Measurements from ENCODE around the gene ATCAY.

ATCAY gene

DNA sequence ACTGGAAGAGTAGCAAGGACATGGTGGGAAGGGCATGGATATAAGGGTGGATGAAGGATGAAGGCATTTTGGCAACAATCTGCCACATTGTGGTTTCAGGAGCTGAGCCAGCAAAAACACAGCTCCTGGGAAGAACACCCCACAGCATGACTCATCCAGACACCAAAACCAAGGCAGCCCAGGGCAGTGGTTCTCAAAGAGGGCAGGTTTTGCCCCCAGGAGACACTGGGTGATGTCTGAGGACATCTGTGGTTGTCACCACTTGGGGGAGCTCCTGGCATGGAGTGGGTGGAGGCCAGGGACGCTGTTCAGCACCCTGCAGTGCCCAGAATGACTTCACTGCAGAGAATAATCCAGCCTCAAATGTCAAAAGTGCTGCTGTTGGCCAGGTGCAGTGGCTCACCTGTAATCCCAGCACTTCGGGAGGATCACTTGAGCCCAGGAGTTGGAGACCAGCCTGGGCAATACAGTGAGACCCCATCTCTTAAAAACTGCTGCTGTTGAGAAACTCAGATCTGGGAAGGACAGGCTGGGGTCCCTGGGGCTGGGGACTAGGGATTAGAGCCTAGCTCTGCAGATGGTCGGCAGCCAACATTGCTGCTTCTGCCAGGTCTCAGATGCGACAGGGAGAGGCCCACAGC is 27.8 kb upstream of the ATCAY start:
- TF ChIP-seq, protein P1, sequence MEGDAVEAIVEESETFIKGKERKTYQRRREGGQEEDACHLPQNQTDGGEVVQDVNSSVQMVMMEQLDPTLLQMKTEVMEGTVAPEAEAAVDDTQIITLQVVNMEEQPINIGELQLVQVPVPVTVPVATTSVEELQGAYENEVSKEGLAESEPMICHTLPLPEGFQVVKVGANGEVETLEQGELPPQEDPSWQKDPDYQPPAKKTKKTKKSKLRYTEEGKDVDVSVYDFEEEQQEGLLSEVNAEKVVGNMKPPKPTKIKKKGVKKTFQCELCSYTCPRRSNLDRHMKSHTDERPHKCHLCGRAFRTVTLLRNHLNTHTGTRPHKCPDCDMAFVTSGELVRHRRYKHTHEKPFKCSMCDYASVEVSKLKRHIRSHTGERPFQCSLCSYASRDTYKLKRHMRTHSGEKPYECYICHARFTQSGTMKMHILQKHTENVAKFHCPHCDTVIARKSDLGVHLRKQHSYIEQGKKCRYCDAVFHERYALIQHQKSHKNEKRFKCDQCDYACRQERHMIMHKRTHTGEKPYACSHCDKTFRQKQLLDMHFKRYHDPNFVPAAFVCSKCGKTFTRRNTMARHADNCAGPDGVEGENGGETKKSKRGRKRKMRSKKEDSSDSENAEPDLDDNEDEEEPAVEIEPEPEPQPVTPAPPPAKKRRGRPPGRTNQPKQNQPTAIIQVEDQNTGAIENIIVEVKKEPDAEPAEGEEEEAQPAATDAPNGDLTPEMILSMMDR (IDR thresholded peaks at IDR 0.05; ENCODE audit: low read depth, low read length): peak; percentile 33
- in situ Hi-C loops (cut with HindIII; ENCODE audit: low sequenced_read_pairs): no loop called here
- H3K4me3 ChIP-seq (ENCODE audit: low read depth, low read length): no peak overlapping the region
- peak; percentile 81 for DNase-seq (ENCODE audit: low read depth, low spot score)

DNA sequence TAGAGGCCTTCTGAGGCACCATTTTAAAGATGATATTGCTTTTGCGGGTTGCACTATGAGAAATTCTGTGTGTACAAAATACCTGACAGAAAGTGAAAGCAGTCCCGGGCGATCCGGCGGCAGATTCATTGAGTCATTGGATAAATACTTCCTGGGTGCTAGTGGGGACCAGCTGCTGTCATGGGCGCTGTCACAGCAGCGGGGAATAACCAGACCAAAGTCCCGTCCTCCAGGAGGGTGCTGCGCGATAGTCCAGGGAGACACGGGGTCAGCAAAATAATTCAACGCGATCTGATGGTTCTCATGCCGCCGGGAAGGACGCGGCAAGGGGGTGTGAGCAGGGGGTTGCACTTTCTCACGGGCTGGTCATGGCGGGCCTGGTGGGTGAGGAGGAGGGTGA is 25.2 kb upstream of the ATCAY start:
- TF ChIP-seq, protein P1 (IDR thresholded peaks at IDR 0.05; ENCODE audit: low read depth, low read length): no peak
- no peak for DNase-seq (ENCODE audit: low read depth, low spot score)
- in situ Hi-C loops (cut with HindIII; ENCODE audit: low sequenced_read_pairs): no loop called here
- no peak overlapping the region for H3K4me3 ChIP-seq (ENCODE audit: low read depth, low read length)

DNA sequence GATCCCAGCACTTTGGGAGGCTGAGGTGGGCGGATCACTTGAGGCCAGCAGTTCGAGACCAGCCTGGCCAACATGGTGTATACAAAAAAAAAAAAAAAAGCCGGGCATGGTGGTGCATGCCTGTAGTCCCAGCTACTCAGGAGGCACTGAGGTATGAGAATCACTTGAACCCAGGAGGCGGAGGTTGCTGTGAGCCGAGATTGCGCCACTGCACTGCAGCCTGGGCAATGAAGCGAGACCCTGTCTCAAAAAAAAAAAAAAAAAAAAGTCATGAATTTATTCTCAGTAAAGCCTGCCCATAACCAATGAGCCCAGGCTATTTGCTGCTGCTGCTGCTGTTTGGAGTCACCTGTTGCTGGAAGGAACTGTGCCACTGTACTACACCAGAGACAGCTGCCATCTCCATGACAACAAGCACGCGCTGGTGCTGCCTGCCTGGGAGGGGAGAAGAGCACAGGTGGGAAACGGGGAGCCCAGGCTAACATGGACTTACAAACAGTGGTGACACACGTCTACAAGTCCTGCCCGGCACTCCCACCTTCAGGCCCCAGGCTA is 23.0 kb upstream of the ATCAY start:
- in situ Hi-C loops (cut with HindIII; ENCODE audit: low sequenced_read_pairs): no loop called here
- no peak overlapping the region for H3K4me3 ChIP-seq (ENCODE audit: low read depth, low read length)
- no peak for DNase-seq (ENCODE audit: low read depth, low spot score)
- TF ChIP-seq, protein P1 (IDR thresholded peaks at IDR 0.05; ENCODE audit: low read depth, low read length): no peak

DNA sequence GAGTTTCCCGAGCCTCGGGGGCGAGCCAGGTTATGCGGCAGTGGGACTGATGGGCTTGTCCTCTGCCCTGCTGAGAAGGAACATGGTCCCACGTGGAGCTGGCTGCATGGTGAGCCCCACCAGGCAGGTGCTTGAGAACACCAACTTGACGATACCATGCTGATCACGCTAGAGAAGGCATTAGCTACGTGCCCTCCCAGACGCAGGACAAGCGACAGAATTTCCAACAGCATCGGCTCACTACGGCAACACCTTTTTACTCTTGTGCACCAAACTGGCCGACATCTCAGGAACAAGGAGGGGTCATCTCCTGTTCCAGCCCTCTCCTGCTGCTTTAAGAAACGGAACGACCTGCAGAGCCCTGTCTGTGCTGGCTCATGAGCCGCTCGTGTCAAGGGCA is 20.0 kb upstream of the ATCAY start:
- in situ Hi-C loops (cut with HindIII; ENCODE audit: low sequenced_read_pairs): no loop called here
- TF ChIP-seq, protein P1 (IDR thresholded peaks at IDR 0.05; ENCODE audit: low read depth, low read length): no peak
- no peak overlapping the region for H3K4me3 ChIP-seq (ENCODE audit: low read depth, low read length)
- DNase-seq (ENCODE audit: low read depth, low spot score): no peak

DNA sequence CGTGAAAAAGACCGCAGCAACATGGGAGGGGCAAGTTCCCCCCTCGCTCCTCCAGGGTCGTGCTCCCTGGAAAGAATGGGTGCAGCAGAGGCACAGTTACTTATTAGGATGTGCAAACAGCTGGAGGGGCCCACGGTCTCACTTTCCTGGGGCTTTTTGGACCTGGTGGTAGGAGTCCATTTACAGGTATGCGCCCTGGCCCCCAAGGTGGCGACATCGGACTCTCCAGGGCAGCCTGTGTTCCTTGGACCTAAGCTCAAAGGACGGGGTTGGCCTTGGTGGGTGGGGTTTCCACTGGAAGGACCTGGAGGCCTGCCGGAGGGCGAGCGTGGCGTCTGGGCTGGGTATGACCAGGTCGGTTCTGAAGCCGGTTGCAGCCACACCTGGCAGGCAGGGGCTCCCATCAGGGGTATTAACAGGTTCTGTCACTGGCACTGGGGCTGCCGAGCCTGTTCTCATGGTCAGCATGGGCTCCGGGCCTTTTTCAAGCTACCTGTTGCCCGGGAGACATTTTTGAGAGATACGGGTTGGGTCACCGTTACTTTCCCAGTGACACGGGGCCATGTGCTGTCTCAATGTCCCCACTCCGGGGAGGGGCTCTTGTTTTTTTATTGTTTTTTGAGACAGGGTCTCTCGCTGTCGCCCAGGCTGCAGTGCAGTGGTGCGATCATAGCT is 17.5 kb upstream of the ATCAY start:
- DNase-seq (ENCODE audit: low read depth, low spot score): no peak
- TF ChIP-seq, protein P1 (IDR thresholded peaks at IDR 0.05; ENCODE audit: low read depth, low read length): no peak
- in situ Hi-C loops (cut with HindIII; ENCODE audit: low sequenced_read_pairs): no loop called here
- no peak overlapping the region for H3K4me3 ChIP-seq (ENCODE audit: low read depth, low read length)

DNA sequence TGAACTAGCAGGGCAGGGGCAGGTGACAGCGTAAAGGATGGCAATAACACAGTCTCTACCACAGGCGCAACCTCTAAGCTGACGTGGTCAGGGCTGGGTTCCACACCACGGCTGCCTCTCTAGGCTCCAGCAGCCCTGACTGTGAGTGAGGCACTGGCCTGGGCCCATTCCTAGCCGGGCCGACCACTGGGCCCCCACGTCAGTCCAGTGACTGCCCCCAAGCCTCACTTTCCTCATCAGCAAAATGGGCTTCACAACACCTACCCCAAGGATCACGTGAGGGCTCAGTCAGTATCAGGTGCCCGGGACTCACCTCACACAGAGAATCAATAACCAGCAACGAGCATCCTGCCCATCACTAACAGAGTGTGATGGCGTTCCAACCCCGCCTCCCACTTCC is 16.8 kb upstream of the ATCAY start:
- in situ Hi-C loops (cut with HindIII; ENCODE audit: low sequenced_read_pairs): no loop called here
- no peak for DNase-seq (ENCODE audit: low read depth, low spot score)

More for the DNA sequence above, 16.8 kb upstream of the ATCAY start:
- no peak overlapping the region for H3K4me3 ChIP-seq (ENCODE audit: low read depth, low read length)
- TF ChIP-seq, protein P1 (IDR thresholded peaks at IDR 0.05; ENCODE audit: low read depth, low read length): no peak

Data from astrocyte of the spinal cord (primary cell).